Neural progenitor cell (in vitro differentiated cells): Measurements from ENCODE around the gene MYO16. TPM values are rescaled to one million over a fixed set of nuclear protein-coding genes. Genes with fewer than 3 reads are reported as not detected.

Experiments
- DNase-seq: peaks from one replicate; pipeline ENCODE4 v3.0.0-alpha.2; 2016; ENCODE audit warnings: low spot score
- H2AFZ ChIP-seq: fragments of 200-600 bp; sonication (generic); replicated peaks from 2 replicates; pipeline ENCODE4 v1.6.1; 2016; ENCODE audit warnings: antibody characterized with exemption
- H3F3A ChIP-seq: fragments of 200-600 bp; sonication (generic); 2 replicates; pipeline ENCODE4 v1.6.1; 2016; ENCODE audit warnings: antibody characterized with exemption, low read depth
- H3K27ac ChIP-seq: fragments of 200-600 bp; sonication (generic); 2 replicates; pipeline ENCODE4 v1.5.1; 2016; ENCODE audit warnings: mild to moderate bottlenecking
- H3K27me3 ChIP-seq: fragments of 200-600 bp; sonication (generic); 2 replicates; pipeline ENCODE4 v1.6.1; 2016; ENCODE audit warnings: mild to moderate bottlenecking, moderate library complexity
- H3K36me3 ChIP-seq: fragments of 200-600 bp; sonication (generic); 2 replicates; pipeline ENCODE4 v1.5.1; 2016
- H3K4me1 ChIP-seq: fragments of 200-600 bp; sonication (generic); 2 replicates; pipeline ENCODE4 v1.6.1; 2016; ENCODE audit warnings: mixed run types
- H3K4me2 ChIP-seq: fragments of 200-600 bp; sonication (generic); 2 replicates; pipeline ENCODE4 v1.6.1; 2016
- H3K4me3 ChIP-seq: fragments of 200-600 bp; sonication (generic); 2 replicates; pipeline ENCODE4 v1.5.1; 2016
- H3K79me2 ChIP-seq: fragments of 200-600 bp; sonication (generic); 2 replicates; pipeline ENCODE4 v1.6.1; 2016; ENCODE audit warnings: low read depth
- H3K9ac ChIP-seq: fragments of 200-600 bp; sonication (generic); 2 replicates; pipeline ENCODE4 v1.6.1; 2016
- H3K9me3 ChIP-seq: fragments of 200-600 bp; sonication (generic); 2 replicates; pipeline ENCODE4 v1.5.1; 2016; ENCODE audit warnings: low read depth
- H4K20me1 ChIP-seq: fragments of 200-600 bp; sonication (generic); 2 replicates; pipeline ENCODE4 v1.6.1; 2016; ENCODE audit warnings: low read depth
- H3K27ac Mint-ChIP-seq: 3 replicates; pipeline ENCODE4 v1.8.0; 2021; ENCODE audit warnings: mixed read lengths
- H3K27me3 Mint-ChIP-seq: 2 replicates; pipeline ENCODE4 v1.8.0; 2022; ENCODE audit warnings: low read depth, mild to moderate bottlenecking, inconsistent platforms, moderate library complexity, mixed read lengths; ENCODE audit not compliant: insufficient read depth
- H3K36me3 Mint-ChIP-seq: 3 replicates; pipeline ENCODE4 v1.8.0; 2021; ENCODE audit warnings: mixed read lengths
- H3K4me1 Mint-ChIP-seq: 3 replicates; pipeline ENCODE4 v1.8.0; 2021; ENCODE audit warnings: mixed read lengths
- H3K4me3 Mint-ChIP-seq: 3 replicates; pipeline ENCODE4 v1.8.0; 2021; ENCODE audit warnings: mild to moderate bottlenecking, moderate library complexity, mixed read lengths
- H3K9me3 Mint-ChIP-seq: 3 replicates; pipeline ENCODE4 v1.8.0; 2020; ENCODE audit warnings: mixed read lengths
- CTCF ChIP-seq: fragments of 200-600 bp; sonication (generic); IDR thresholded peaks from 2 replicates; pipeline ENCODE4 v1.5.1; 2017; ENCODE audit warnings: antibody characterized with exemption, mild to moderate bottlenecking
- EZH2 ChIP-seq: fragments of 200-600 bp; sonication (generic); IDR thresholded peaks from 2 replicates; pipeline ENCODE4 v1.6.1; 2017; ENCODE audit warnings: antibody characterized with exemption, mild to moderate bottlenecking, moderate library complexity
- EZH2phosphoT487 ChIP-seq: fragments of 200-600 bp; sonication (generic); IDR thresholded peaks from 2 replicates; pipeline ENCODE4 v1.6.1; 2017; ENCODE audit warnings: antibody characterized with exemption
- total RNA-seq: library from RNA; depleted of rRNA; stranded (reverse); fragments of >200 nt; gene quantifications from 2 replicates; pipeline ENCODE4 v1.2.3, GENCODE V29; 2015; ENCODE audit warnings: low replicate concordance

The MYO16 gene
- total RNA-seq, 1 donor from 2014 or later: 0.41 TPM

- Mint-ChIP-seq H3K27me3 (peaks cover 2% of the 10 kb centered on the region), H3K36me3 (no peaks in the 10 kb centered on the region), H3K4me3 (no peak overlapping the region), H3K9me3 (no peaks in the 10 kb centered on the region), H3K27ac (no peak overlapping the region), H3K4me1 (peaks cover 2% of the 10 kb centered on the region)
- Histone ChIP-seq H3K36me3 (no peaks in the 10 kb centered on the region), H3F3A (no peaks in the 10 kb centered on the region), H3K27ac (no peak overlapping the region), H2AFZ (no peak overlapping the region), H3K4me2 (no peak overlapping the region), H3K4me3 (no peak overlapping the region), H3K4me1 (no peaks in the 10 kb centered on the region), H4K20me1 (no peaks in the 10 kb centered on the region), H3K79me2 (no peaks in the 10 kb centered on the region), H3K27me3 (no peaks in the 10 kb centered on the region), H3K9ac (no peak overlapping the region), H3K9me3 (no peaks in the 10 kb centered on the region)
- DNase-seq: no peak
- TF ChIP-seq CTCF: no peak
- no peak for TF ChIP-seq EZH2
- TF ChIP-seq EZH2phosphoT487: no peak
Observed at GRCh38 chr13:109114162-109114561, 484.8 kb downstream of the MYO16 start.

GRCh38 chr13:109114991-109115390 is 485.6 kb downstream of the MYO16 start:
- Histone ChIP-seq H3K9ac (no peak overlapping the region), H3K9me3 (no peaks in the 10 kb centered on the region), H3K36me3 (no peaks in the 10 kb centered on the region), H3K4me2 (no peak overlapping the region), H3K27me3 (no peaks in the 10 kb centered on the region), H3K79me2 (no peaks in the 10 kb centered on the region), H4K20me1 (no peaks in the 10 kb centered on the region), H3K4me1 (no peaks in the 10 kb centered on the region), H2AFZ (no peak overlapping the region), H3K27ac (no peak overlapping the region), H3F3A (no peaks in the 10 kb centered on the region), H3K4me3 (no peak overlapping the region)
- TF ChIP-seq EZH2 (no peak), EZH2phosphoT487 (no peak), CTCF (no peak)
- no peak overlapping the region for H3K4me3 Mint-ChIP-seq
- DNase-seq: no peak
- H3K4me1 Mint-ChIP-seq: no peaks in the 10 kb centered on the region
- H3K9me3 Mint-ChIP-seq: no peaks in the 10 kb centered on the region
- peaks cover 2% of the 10 kb centered on the region for H3K27me3 Mint-ChIP-seq
- no peaks in the 10 kb centered on the region for H3K36me3 Mint-ChIP-seq
- H3K27ac Mint-ChIP-seq: no peak overlapping the region

- Histone ChIP-seq H3F3A (no peaks in the 10 kb centered on the region), H2AFZ (no peak overlapping the region), H3K9me3 (no peaks in the 10 kb centered on the region), H3K4me3 (no peak overlapping the region), H3K36me3 (no peaks in the 10 kb centered on the region), H3K4me2 (no peak overlapping the region), H3K4me1 (peaks cover 7% of the 10 kb centered on the region), H3K9ac (no peak overlapping the region), H3K79me2 (no peaks in the 10 kb centered on the region), H3K27ac (no peak overlapping the region), H4K20me1 (no peaks in the 10 kb centered on the region), H3K27me3 (no peaks in the 10 kb centered on the region)
- Mint-ChIP-seq H3K27ac (no peak overlapping the region), H3K27me3 (peaks cover 2% of the 10 kb centered on the region), H3K36me3 (no peaks in the 10 kb centered on the region), H3K4me3 (no peak overlapping the region), H3K9me3 (no peaks in the 10 kb centered on the region), H3K4me1 (peaks cover 6% of the 10 kb centered on the region)
- no peak for TF ChIP-seq CTCF
- no peak for TF ChIP-seq EZH2
- TF ChIP-seq EZH2phosphoT487: no peak
- DNase-seq: no peak
Observed at GRCh38 chr13:109118521-109118920, 489.1 kb downstream of the MYO16 start.

- no peak overlapping the region for H3K4me2 ChIP-seq
- Mint-ChIP-seq H3K27ac (no peak overlapping the region), H3K4me3 (no peak overlapping the region), H3K9me3 (no peaks in the 10 kb centered on the region), H3K27me3 (peaks cover 2% of the 10 kb centered on the region), H3K36me3 (no peaks in the 10 kb centered on the region), H3K4me1 (peaks cover 18% of the 10 kb centered on the region)
- no peak overlapping the region for H3K4me3 ChIP-seq
- no peaks in the 10 kb centered on the region for H3K79me2 ChIP-seq
- no peaks in the 10 kb centered on the region for H4K20me1 ChIP-seq
- H2AFZ ChIP-seq: no peak overlapping the region
- TF ChIP-seq CTCF: no peak
- TF ChIP-seq EZH2phosphoT487: no peak
- no peak for TF ChIP-seq EZH2
- peaks cover 15% of the 10 kb centered on the region for H3K4me1 ChIP-seq
- H3K27ac ChIP-seq: no peak overlapping the region
- DNase-seq: no peak
- H3K27me3 ChIP-seq: no peaks in the 10 kb centered on the region
- no peaks in the 10 kb centered on the region for H3K36me3 ChIP-seq
- no peaks in the 10 kb centered on the region for H3F3A ChIP-seq
- no peaks in the 10 kb centered on the region for H3K9me3 ChIP-seq
- no peak overlapping the region for H3K9ac ChIP-seq
Observed at GRCh38 chr13:109119896-109120295, 490.5 kb downstream of the MYO16 start.
